LoVo (cell line): ENCODE data around the gene CSAG1.
"Not testable (repeated sequence)": the region's sequence is repeated elsewhere in the genome, so short reads cannot be mapped to it uniquely, and the experiment has no call there.

ENCODE experiments used
- DNase-seq: peaks from one replicate; pipeline ENCODE4 v3.0.0-alpha.2; 2016; ENCODE audit warnings: low spot score

Gene CSAG1, protein sequence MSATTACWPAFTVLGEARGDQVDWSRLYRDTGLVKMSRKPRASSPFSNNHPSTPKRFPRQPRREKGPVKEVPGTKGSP

DNA sequence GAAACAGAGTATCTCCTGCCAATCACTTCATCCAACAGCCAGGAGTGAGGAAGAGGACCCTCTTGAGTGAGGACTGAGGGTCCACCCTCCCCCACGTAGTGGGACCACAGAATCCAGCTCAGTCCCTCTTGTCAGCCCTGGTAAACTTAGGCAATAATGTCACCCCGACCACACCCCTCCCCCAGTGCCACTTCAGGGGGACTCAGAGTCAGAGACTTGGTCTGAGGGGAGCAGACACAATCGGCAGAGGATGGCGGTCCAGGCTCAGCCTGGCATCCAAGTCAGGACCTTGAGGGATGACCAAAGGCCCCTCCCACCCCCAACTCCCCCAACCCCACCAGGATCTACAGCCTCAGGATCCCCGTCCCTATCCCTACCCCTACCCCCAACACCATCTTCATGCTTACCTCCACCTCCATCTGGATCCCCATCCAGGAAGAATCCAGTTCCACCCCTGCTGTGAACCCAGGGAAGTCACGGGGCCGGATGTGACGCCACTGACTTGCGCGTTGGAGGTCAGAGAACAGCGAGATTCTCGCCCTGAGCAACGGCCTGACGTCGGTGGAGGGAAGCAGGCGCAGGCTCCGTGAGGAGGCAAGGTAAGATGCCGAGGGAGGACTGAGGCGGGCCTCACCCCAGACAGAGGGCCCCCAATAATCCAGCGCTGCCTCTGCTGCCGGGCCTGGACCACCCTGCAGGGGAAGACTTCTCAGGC is at the start of gene CSAG1, which contains the start of gene MAGEA12:
TSS of gene CSAG1 (minus strand) at position 461 of the 715 bp plus-strand sequence. CDS start 1,261 bp downstream, outside the sequence.
TSS of gene MAGEA12 (plus strand) at position 497 of the 715 bp plus-strand sequence. CDS start 2,405 bp downstream, outside the sequence.
- no peak for DNase-seq

- not testable (repeated sequence) for DNase-seq
These were observed 36.2 kb upstream of the CSAG1 start, which contains the start of gene MAGEA6 for GRCh38 chrX:152769549-152770289. Gene MAGEA6, minus strand, starts transcription at chrX:152769689. Its CDS starts 2,039 bp downstream, at chrX:152767650.

DNA sequence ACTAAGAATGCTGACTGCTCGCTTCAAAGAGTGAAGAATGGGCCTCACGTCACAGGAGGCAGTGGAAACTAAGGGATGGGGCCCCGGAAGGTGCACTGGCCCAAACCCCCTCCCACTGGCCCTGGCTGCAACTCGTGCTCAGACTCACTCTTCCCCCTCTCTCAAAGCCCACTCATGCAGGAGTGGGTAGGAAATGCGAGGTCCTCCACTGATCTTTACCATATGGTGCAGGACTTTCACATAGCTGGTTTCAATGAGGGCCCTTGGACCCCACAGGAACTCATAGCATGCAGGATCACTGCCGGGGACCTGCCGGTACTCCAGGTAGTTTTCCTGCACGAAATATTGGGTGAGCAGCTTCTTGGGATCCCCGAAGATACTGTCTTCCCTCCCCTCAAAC is 33.0 kb upstream of the CSAG1 start:
- DNase-seq = not testable (repeated sequence)

DNA sequence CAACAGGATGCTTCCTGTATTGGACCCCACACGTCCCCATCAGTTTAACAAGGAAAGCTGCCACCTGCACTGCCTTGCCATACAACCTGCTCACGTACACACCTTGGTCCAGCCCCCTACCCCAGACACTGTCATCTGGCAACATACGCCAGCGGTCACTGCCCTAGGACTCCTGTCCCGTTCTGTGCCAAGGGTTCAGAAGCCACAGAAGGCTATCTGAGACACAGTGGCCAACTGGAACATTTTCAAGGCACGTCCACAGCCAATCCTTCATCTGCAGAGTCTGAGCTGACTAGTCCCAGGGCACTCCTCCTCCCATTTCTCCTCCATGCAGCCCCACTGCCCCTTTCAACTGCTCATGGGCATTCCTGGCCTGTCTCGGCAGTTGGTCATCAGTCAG is 28.1 kb upstream of the CSAG1 start:
- not testable (repeated sequence) for DNase-seq

- DNase-seq = not testable (repeated sequence)
These were observed 26.0 kb upstream of the CSAG1 start for GRCh38 chrX:152759544-152759943.

- DNase-seq = not testable (repeated sequence)
These were observed 25.4 kb upstream of the CSAG1 start, which contains the start of gene CSAG3 for GRCh38 chrX:152758918-152759317. Gene CSAG3, plus strand, starts transcription at chrX:152759218.

GRCh38 chrX:152754871-152755270 is 21.4 kb upstream of the CSAG1 start:
- not testable (repeated sequence) for DNase-seq

DNA sequence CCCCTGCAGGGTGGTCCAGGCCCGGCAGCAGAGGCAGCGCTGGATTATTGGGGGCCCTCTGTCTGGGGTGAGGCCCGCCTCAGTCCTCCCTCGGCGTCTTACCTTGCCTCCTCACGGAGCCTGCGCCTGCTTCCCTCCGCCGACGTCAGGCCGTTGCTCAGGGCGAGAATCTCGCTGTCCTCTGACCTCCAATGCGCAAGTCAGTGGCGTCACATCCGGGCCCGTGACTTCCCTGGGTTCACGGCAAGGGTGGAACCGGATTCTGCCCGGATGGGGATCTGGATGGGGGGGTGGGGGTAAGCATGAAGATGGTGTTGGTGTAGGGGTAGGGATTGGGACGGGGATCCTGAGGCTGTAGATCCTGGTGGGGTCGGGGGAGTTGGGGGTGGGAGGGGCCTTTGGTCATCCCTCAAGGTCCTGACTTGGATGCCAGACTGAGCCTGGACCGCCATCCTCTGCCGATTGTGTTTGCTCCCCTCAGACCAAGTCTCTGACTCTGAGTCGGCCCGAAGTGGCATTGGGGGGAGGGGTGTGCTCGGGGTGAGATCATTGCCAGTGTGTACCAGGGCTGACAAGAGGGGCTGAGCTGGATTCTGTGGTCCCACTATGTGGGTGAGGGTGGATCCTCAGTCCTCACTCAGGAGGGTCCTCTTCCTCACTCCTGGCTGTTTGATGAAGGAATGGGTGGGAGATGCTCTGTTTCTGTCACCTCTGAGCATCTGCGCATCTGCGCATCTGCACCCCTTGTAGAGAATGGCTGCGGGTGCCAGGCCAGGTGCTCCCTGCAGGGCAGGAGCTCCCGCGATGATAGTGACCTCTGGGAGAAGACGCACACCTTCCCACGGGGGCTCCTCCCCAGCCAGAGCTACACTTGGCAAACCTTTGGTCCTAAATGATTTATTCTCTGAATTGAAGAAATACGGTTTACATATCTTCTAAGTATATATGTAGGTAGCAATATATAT is 20.4 kb upstream of the CSAG1 start, which contains the start of gene MAGEA2:
TSS of gene MAGEA2 (minus strand) at position 157 of the 965 bp plus-strand sequence. CDS start 2,479 bp downstream, outside the sequence.
- DNase-seq = not testable (repeated sequence)

DNA sequence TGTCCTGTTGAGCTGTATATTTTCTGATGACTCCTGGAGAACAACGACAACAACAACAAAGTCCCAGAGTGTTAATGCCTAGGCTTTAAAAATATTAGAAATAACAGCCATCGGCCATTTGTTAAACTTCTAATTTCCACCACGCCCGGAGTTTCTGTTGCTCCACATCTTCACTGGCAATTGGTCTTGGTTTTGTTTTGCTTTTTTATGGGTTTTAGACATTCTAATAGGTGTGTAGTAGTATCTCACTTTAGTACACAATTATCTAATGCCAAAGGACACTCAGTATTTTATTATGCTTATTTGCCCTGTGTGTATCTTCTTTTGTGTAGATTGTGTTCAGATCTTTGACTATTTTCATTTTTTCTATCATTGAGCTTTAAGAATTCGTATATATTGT is 5.0 kb upstream of the CSAG1 start:
- no peak for DNase-seq

GRCh38 chrX:152736528-152736927 is 3.0 kb upstream of the CSAG1 start:
- DNase-seq = not testable (repeated sequence)

DNA sequence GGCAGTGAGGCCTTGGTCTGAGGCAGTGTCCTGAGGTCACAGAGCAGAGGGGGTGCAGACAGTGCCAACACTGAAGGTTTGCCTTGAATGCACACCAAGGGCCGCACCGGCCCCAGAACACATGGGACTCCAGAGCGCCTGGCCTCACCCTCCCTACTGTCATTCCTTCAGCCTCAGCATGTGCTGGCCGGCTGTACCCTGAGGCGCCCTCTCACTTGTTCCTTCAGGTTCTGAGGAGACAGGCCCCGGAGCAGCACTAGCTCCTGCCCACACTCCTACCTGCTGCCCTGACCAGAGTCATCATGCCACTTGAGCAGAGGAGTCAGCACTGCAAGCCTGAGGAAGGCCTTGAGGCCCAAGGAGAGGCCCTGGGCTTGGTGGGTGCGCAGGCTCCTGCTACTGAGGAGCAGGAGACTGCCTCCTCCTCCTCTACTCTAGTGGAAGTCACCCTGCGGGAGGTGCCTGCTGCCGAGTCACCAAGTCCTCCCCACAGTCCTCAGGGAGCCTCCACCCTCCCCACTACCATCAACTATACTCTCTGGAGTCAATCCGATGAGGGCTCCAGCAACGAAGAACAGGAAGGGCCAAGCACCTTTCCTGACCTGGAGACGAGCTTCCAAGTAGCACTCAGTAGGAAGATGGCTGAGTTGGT is 2.5 kb upstream of the CSAG1 start:
- DNase-seq = no peak

DNA sequence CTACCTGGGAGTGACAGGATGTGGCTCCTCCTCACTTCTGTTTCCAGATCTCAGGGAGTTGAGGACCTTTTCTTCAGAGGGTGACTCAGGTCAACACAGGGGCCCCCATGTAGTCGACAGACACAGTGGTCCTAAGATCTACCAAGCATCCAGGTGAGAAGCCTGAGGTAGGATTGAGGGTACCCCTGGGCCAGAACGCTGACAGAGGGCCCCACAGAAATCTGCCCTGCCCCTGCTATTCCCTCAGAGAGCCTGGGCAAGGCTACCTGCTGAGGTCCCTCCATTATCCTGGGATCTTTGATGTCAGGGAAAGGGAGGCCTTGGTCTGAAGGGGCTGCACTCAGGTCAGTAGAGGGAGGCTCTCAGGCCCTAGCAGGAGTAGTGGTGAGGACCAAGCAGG is 1.6 kb upstream of the CSAG1 start:
- DNase-seq = no peak

- DNase-seq = not testable (repeated sequence)
These were observed 780 bp upstream of the CSAG1 start for GRCh38 chrX:152734143-152734858.

DNA sequence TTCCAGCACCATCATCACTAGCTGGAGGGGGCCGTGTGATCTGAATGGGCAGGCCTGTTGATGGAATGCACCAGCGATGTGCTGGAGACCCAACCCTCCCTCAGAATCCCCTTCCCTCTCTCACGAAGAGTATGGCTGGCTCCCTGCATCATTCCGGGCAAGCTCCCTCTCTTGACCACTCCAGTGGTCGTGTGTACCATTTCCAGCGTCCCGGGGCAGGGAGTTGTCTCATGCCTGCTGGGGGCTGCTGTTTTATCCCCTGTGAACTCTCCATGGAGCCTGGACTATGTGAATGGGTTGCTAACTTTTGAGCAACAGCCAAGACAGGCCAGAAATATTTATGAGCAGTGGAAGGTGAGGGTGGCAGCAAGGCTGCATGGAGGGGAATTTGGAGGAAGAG is 8.1 kb downstream of the CSAG1 start:
- no peak for DNase-seq

- DNase-seq = not testable (repeated sequence)
These were observed 19.4 kb downstream of the CSAG1 start, which contains the start of gene MAGEA2B for GRCh38 chrX:152713815-152714787. Gene MAGEA2B, plus strand, starts transcription at chrX:152714628. Its CDS starts 2,479 bp downstream, at chrX:152717107.

- not testable (repeated sequence) for DNase-seq
These were observed 20.3 kb downstream of the CSAG1 start for GRCh38 chrX:152713195-152713594.

GRCh38 chrX:152709173-152709572 is 24.3 kb downstream of the CSAG1 start, which contains the start of gene CSAG2:
Gene CSAG2, minus strand, starts transcription at chrX:152709273. Its CDS starts 161 bp downstream, at chrX:152709112.
- not testable (repeated sequence) for DNase-seq

DNA sequence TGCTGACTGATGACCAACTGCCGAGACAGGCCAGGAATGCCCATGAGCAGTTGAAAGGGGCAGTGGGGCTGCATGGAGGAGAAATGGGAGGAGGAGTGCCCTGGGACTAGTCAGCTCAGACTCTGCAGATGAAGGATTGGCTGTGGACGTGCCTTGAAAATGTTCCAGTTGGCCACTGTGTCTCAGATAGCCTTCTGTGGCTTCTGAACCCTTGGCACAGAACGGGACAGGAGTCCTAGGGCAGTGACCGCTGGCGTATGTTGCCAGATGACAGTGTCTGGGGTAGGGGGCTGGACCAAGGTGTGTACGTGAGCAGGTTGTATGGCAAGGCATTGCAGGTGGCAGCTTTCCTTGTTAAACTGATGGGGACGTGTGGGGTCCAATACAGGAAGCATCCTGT is 27.0 kb downstream of the CSAG1 start:
- not testable (repeated sequence) for DNase-seq

DNA sequence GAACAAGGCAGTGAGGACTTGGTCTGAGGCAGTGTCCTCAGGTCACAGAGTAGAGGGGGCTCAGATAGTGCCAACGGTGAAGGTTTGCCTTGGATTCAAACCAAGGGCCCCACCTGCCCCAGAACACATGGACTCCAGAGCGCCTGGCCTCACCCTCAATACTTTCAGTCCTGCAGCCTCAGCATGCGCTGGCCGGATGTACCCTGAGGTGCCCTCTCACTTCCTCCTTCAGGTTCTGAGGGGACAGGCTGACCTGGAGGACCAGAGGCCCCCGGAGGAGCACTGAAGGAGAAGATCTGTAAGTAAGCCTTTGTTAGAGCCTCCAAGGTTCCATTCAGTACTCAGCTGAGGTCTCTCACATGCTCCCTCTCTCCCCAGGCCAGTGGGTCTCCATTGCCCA is 33.1 kb downstream of the CSAG1 start:
- DNase-seq = not testable (repeated sequence)
